GM23338 (cell line): ENCODE results near the gene RTKN2. TPM values are rescaled to one million over a fixed set of nuclear protein-coding genes. Genes with fewer than 3 reads are reported as not detected.

Experiments
- ATAC-seq: fragments of 200-7000 bp; cut with Tn5 transposase; 3 replicates; pipeline ENCODE4 v1.9.1; 2020
- DNase-seq: peaks from one replicate; pipeline ENCODE4 v3.0.0-alpha.2; 2015; ENCODE audit warnings: low spot score
- H2AFZ ChIP-seq: fragments of 200-600 bp; sonication (generic); 2 replicates; pipeline ENCODE4 v1.8.0; 2016; ENCODE audit warnings: antibody characterized with exemption, mild to moderate bottlenecking, moderate library complexity
- H3F3A ChIP-seq: fragments of 200-600 bp; sonication (generic); replicated peaks from 2 replicates; pipeline ENCODE4 v1.8.0; 2017; ENCODE audit warnings: antibody characterized with exemption, mixed run types, low read depth
- H3K27ac ChIP-seq: fragments of 200-600 bp; sonication (generic); 2 replicates; pipeline ENCODE4 v1.6.1; 2016; ENCODE audit warnings: low read depth
- H3K27me3 ChIP-seq: fragments of 200-600 bp; sonication (generic); 2 replicates; pipeline ENCODE4 v1.8.0; 2016; ENCODE audit warnings: mild to moderate bottlenecking, mixed run types, moderate library complexity; ENCODE audit not compliant: insufficient read depth
- H3K36me3 ChIP-seq: fragments of 200-600 bp; sonication (generic); 2 replicates; pipeline ENCODE4 v1.8.0; 2016; ENCODE audit warnings: mild to moderate bottlenecking; ENCODE audit not compliant: insufficient read depth
- H3K4me1 ChIP-seq: fragments of 200-600 bp; sonication (generic); 2 replicates; pipeline ENCODE4 v1.8.0; 2016; ENCODE audit warnings: mild to moderate bottlenecking, moderate library complexity; ENCODE audit not compliant: insufficient read depth
- H3K4me2 ChIP-seq: fragments of 200-600 bp; sonication (generic); 2 replicates; pipeline ENCODE4 v1.7.1; 2017; ENCODE audit warnings: mixed run types
- H3K4me3 ChIP-seq: fragments of 200-600 bp; sonication (generic); 2 replicates; pipeline ENCODE4 v1.6.1; 2016; ENCODE audit warnings: mixed run types
- H3K79me2 ChIP-seq: fragments of 200-600 bp; sonication (generic); replicated peaks from 2 replicates; pipeline ENCODE4 v1.8.0; 2017; ENCODE audit warnings: mild to moderate bottlenecking; ENCODE audit not compliant: insufficient read depth
- H3K9me2 ChIP-seq: fragments of 200-600 bp; sonication (generic); 2 replicates; pipeline ENCODE4 v1.8.0; 2017; ENCODE audit not compliant: insufficient read depth
- H4K20me1 ChIP-seq: fragments of 200-600 bp; sonication (generic); replicated peaks from 2 replicates; pipeline ENCODE4 v1.8.0; 2017; ENCODE audit warnings: mild to moderate bottlenecking; ENCODE audit not compliant: insufficient read depth
- H3K27ac Mint-ChIP-seq: 2 replicates; pipeline ENCODE4 v1.8.0; 2020; ENCODE audit warnings: inconsistent platforms, mild to moderate bottlenecking, moderate library complexity, mixed read lengths
- H3K27me3 Mint-ChIP-seq: 3 replicates; pipeline ENCODE4 v1.8.0; 2022; ENCODE audit warnings: low read depth, mild to moderate bottlenecking, moderate library complexity, mixed read lengths, inconsistent platforms; ENCODE audit not compliant: insufficient read depth, poor library complexity
- H3K36me3 Mint-ChIP-seq: 3 replicates; pipeline ENCODE4 v1.8.0; 2021; ENCODE audit warnings: low read depth, mild to moderate bottlenecking, inconsistent platforms, moderate library complexity, mixed read lengths
- H3K4me1 Mint-ChIP-seq: 3 replicates; pipeline ENCODE4 v1.8.0; 2020; ENCODE audit warnings: mild to moderate bottlenecking, inconsistent platforms, mixed read lengths
- H3K4me3 Mint-ChIP-seq: 3 replicates; pipeline ENCODE4 v1.8.0; 2021; ENCODE audit warnings: moderate library complexity, mild to moderate bottlenecking, inconsistent platforms, mixed read lengths
- H3K9me3 Mint-ChIP-seq: 3 replicates; pipeline ENCODE4 v1.8.0; 2020; ENCODE audit warnings: moderate library complexity, mild to moderate bottlenecking, inconsistent platforms, mixed read lengths
- CREB1 ChIP-seq: fragments of 250-450 bp; sonication (Bioruptor Pico); IDR thresholded peaks from 2 replicates; pipeline ENCODE4 v1.5.0; 2020; ENCODE audit warnings: low read depth, mild to moderate bottlenecking, moderate library complexity
- ETS1 ChIP-seq: IDR thresholded peaks from 2 replicates; pipeline ENCODE4 v1.6.1; 2016; ENCODE audit warnings: antibody characterized with exemption
- EZH2 ChIP-seq: fragments of 200-600 bp; sonication (generic); IDR thresholded peaks from one replicate; pipeline ENCODE4 v1.8.0; 2017; ENCODE audit warnings: antibody characterized with exemption, mild to moderate bottlenecking, low read depth; ENCODE audit not compliant: unreplicated experiment
- STAT1 ChIP-seq: IDR thresholded peaks from one replicate; pipeline ENCODE4 v1.6.1; 2016; ENCODE audit warnings: antibody characterized with exemption; ENCODE audit not compliant: unreplicated experiment
- ZNF331 ChIP-seq: fragments of 250-450 bp; sonication (Bioruptor Pico); IDR thresholded peaks from 2 replicates; pipeline ENCODE4 v1.5.0; 2020; ENCODE audit warnings: low read depth, mild to moderate bottlenecking, moderate library complexity
- ZNF462 ChIP-seq: fragments of 250-450 bp; sonication (Bioruptor Pico); IDR thresholded peaks from 2 replicates; pipeline ENCODE4 v1.5.0; 2020; ENCODE audit warnings: mild to moderate bottlenecking, moderate library complexity
- polyA plus RNA-seq: library from polyadenylated mRNA; unstranded; fragments of >200 nt; fragmentation: Nextera tagmentation; extraction: Ambion mirVana; gene quantifications from 2 replicates; pipeline ENCODE4 v1.2.1, GENCODE V29; 2016
- total RNA-seq: library from RNA; depleted of rRNA; stranded (reverse); fragments of >200 nt; shearing (Covaris generic); gene quantifications from 2 replicates; pipeline ENCODE4 v1.2.3, GENCODE V29; 2014

Gene RTKN2
- total and polyA plus RNA-seq, 2 experiments from 2014 or later, result 15.3 to 23.6 TPM

- Histone ChIP-seq H3F3A (no peaks in the 10 kb centered on the region), H2AFZ (no peak overlapping the region), H3K27ac (no peak overlapping the region), H3K4me2 (no peak overlapping the region), H3K36me3 (no peaks in the 10 kb centered on the region), H3K79me2 (peaks cover 38% of the 10 kb centered on the region), H3K4me3 (no peak overlapping the region), H3K27me3 (no peaks in the 10 kb centered on the region), H4K20me1 (peaks cover 7% of the 10 kb centered on the region; the same call in 1 of the 2 replicates), H3K9me2 (no peaks in the 10 kb centered on the region), H3K4me1 (0 out of 2 replicates have a peak, but pooled peaks cover 5% of the 10 kb centered on the region)
- Mint-ChIP-seq H3K9me3 (no peaks in the 10 kb centered on the region), H3K27me3 (no peaks in the 10 kb centered on the region), H3K4me3 (no peak overlapping the region), H3K4me1 (peaks cover 41% of the 10 kb centered on the region), H3K27ac (peak overlapping the region; percentile 63), H3K36me3 (peaks cover 14% of the 10 kb centered on the region; the same call in 2 of the 3 replicates)
- DNase-seq (no peak), ATAC-seq (no peak)
- no peak for TF ChIP-seq CREB1 (CRISPR knock-in tag)
- TF ChIP-seq ETS1, result no peak
- no peak for TF ChIP-seq EZH2
- TF ChIP-seq ZNF462 (CRISPR knock-in tag), result no peak
- no peak for TF ChIP-seq ZNF331 (CRISPR knock-in tag)
- no peak for TF ChIP-seq STAT1
These were observed 16.6 kb downstream of the RTKN2 start for GRCh38 chr10:62252051-62252450.
